Measurements from ENCODE around the gene SLFN12L.
"Not testable (repeated sequence)": the region's sequence is repeated elsewhere in the genome, so short reads cannot be mapped to it uniquely, and the experiment has no call there.

- TF ChIP-seq, protein P1, sequence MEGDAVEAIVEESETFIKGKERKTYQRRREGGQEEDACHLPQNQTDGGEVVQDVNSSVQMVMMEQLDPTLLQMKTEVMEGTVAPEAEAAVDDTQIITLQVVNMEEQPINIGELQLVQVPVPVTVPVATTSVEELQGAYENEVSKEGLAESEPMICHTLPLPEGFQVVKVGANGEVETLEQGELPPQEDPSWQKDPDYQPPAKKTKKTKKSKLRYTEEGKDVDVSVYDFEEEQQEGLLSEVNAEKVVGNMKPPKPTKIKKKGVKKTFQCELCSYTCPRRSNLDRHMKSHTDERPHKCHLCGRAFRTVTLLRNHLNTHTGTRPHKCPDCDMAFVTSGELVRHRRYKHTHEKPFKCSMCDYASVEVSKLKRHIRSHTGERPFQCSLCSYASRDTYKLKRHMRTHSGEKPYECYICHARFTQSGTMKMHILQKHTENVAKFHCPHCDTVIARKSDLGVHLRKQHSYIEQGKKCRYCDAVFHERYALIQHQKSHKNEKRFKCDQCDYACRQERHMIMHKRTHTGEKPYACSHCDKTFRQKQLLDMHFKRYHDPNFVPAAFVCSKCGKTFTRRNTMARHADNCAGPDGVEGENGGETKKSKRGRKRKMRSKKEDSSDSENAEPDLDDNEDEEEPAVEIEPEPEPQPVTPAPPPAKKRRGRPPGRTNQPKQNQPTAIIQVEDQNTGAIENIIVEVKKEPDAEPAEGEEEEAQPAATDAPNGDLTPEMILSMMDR (conservative IDR thresholded peaks at IDR 0.05) = not testable (repeated sequence)
- not testable (repeated sequence) for TF ChIP-seq EZH2 (IDR thresholded peaks at IDR 0.05; ENCODE audit: low read depth)
Measured at GRCh38 chr17:35529326-35529725, 8.2 kb downstream of the SLFN12L start.
